GM18502 (cell line): ENCODE results near the gene B4GALNT4.
"Not testable (repeated sequence)": the region's sequence is repeated elsewhere in the genome, so short reads cannot be mapped to it uniquely, and the experiment has no call there.

ENCODE experiments used
- ATAC-seq: cut with Tn5 transposase; IDR thresholded peaks from one replicate; pipeline ENCODE4 v1.9.1; 2021; ENCODE audit warnings: mild to moderate bottlenecking; ENCODE audit not compliant: unreplicated experiment, poor library complexity

The B4GALNT4 gene

DNA sequence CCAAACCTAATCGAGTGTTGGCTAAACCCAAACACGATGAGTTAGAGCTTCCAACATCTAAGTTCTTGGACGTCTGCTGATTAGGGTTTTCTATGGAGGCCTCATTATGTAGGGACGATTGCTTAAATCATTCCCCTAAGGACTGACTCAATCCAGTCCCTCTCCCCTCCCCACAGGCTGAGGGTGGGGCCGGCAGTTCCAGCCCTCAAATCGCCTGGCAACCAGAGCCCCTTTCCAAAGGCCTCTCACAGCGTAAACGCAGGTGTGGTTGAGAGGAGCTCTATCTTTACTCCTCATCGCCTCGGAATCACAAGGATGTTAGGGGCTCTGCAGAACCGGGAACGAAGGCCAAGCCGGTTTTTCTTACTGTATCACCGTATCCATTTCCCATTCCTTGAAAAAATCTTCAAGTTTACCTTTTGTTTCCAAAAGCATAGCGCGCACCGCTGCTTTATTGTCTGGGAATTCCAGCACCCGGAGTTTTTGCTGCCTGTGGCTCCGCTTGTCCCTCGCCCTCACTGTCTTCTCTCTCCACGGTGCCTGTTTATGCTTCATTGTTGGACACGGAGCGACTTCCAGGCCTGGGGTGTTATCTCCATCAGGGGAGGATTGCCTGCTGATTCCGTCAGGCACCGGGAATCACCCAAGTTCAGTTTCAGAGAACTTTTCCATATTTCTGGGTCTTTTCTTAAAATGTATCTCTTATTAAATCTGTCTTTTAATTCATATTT is 34.9 kb upstream of the B4GALNT4 start:
- no peak for ATAC-seq

DNA sequence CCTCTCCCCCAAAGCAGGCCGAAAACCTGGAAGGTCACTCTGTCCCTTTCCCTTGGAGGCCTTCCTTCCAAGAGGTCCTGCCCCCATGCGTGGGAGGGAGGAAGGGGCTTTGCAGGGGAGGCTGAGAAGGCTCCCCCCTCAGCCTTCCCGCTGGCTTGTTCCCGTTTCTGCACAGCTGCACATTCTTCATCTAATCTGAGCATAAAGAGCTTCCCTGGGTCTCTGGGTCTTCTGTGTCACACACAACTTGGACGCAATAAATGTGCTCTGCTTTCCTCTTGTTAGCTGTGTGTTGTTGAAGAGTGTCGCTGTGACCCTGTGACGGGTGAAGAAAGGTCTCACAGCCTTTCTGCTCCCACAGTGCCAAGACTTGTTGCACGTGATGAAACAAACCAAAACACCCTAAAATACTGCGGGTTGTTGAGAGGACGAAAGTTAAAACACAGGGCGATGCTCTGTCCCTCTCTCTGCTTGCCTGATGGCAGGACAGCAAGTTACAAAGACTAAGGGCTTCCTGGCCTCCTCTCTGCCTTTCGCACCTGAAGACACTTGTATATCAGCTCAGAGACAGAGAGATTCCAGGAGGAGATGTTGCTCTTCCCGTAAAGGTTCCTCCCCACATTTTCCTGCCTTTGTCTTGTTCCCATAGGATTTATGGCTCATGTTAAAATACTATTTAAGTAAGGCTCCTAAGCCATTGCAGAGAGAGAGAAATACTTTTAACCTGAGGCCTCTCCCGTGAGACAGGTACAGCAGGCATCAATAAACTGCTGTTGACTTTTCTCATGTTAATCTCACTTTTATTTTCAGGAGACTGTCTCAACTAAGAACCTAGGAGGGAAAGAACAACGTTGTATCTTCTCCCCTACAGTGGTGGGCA is 33.3 kb upstream of the B4GALNT4 start:
- no peak for ATAC-seq

GRCh38 chr11:336659-337198 is 32.6 kb upstream of the B4GALNT4 start:
- no peak for ATAC-seq

GRCh38 chr11:337711-338110 is 31.6 kb upstream of the B4GALNT4 start:
- ATAC-seq, result no peak

DNA sequence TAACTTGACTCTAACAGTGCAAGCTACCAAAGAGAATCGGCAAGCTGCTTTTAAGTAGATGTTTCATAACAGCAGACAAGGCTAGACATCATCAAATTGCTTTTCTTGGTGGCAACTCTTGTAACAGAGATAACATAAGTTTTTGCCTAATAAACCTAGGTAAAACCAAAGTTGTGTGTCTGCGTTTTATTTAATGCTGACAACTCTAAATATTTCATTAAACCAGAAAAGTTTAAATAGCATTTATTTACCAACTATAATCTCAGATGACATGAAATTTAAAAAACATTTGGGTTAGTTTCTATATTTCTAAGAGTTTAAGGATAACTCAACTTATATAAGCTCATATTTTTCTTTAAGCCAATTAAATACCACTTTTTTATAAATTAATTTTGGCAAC is 29.3 kb upstream of the B4GALNT4 start:
- ATAC-seq, result no peak

DNA sequence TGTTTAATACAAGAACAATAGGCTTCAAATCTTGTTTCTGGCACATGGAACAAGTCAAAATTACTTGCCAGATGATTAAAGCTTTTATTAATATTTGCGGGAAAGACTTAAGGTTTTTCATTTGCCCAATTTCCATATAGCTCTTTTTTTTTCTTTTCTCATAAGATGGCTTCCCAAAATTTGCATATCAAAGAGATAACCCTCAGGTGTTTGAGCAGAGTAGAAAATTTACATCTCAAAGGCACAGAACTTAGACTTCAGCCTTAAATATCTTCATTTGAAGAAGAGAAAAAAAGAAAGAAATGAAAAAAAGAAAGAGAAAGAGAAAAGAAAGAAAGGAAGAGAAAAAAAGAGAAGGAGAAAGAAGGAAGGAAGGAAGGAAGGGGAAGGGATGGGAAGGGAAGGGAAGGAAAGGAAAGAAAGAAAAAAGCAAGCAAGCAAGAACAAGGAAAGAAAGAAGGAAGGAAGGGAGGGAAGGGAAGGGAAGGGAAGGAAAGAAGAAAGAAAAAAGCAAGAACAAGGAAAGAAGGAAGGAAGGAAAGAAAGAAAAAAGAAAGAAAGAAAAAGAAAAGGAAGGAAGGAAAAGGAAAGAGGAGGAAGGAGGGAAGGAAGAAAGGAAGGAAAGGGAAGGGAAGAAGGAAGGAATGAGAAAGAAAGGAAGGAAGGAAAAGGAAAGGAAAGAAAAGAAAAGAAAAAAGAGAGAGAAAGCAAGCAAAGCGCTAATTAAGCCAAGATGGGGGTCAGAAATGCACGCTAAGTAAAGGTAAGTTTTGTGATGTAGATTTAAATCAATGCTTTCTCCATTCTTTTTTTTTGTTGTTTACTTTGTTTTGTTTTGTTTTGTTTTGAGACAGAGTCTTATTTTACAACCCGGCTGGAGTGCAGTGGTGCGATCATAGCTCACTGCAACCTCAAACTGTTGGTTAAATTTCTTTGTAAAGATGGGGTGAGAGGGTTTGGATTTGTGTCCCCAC is 28.5 kb upstream of the B4GALNT4 start:
- ATAC-seq, result no peak

DNA sequence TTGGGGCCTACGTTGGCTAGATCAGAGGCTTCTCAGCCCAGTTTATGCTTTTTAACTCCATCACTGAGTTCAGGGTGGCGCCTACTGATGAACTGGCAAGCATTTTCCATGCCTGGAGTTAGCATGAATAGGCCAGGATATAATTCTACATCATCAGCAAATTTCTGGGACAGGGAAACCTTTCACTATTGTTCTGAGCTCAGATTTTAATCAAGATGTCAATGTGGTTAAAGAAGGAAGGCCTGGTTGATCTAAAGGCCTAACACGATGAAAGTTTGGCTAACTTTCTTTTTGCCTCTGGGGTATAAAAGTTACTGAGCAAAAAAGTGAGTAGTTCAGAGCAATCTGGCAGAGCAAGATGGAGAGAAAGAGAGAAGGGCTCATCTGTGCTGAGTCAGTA is 27.0 kb upstream of the B4GALNT4 start:
- no peak for ATAC-seq

GRCh38 chr11:344836-345578 is 24.3 kb upstream of the B4GALNT4 start:
- no peak for ATAC-seq

- ATAC-seq, result no peak
Measured at GRCh38 chr11:346529-346928, 22.8 kb upstream of the B4GALNT4 start.

- not testable (repeated sequence) for ATAC-seq
Measured at GRCh38 chr11:349270-349954, 19.9 kb upstream of the B4GALNT4 start.

GRCh38 chr11:350033-350722 is 19.1 kb upstream of the B4GALNT4 start:
- not testable (repeated sequence) for ATAC-seq

DNA sequence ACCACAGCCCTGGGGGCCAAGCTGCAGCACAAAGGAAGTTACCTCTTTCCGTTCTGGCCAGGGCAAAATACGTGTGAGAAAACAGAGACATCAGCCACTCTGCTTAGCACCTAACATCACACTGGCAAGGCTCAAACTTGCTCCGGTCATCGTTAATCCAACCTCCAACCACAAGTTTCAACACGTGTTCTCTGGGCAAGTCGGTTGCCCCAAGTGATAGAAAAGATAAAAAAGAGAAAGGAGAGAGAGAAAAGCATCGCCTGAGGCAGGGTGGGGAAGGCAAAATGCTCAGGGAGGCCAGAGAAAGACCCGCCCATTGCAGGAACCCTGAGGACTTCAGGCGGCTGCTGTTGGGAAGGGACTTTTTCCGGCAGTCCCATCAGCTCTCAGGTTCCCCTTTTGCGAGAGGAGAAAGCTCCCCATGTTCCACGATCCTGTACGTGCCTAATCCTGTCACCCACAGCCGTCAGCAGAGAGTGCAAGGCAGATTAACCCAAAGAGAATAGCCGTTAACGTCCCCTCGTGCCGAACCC is 18.5 kb upstream of the B4GALNT4 start:
- ATAC-seq, result no peak

DNA sequence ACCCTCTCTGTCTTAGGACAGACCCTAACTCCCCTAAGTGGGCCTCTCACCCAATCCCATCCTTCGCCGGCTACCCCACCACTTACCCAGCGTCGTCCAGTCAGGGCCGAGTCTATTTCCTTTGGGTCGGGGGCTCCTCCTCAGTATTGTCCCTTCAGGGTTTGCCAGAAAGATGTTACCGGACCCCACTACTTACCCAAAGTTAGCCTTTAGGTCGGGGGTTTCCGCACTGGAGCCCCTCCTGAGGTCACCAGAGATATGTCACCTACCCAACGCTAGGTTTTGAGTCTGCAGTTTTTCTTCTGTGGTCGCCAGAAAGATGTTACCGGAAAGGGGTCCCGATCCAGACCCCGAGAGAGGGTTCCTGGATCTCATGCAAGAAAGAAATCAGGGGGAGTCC is 17.9 kb upstream of the B4GALNT4 start:
- ATAC-seq, result no peak

- no peak for ATAC-seq
Measured at GRCh38 chr11:352456-353031, 16.8 kb upstream of the B4GALNT4 start.

DNA sequence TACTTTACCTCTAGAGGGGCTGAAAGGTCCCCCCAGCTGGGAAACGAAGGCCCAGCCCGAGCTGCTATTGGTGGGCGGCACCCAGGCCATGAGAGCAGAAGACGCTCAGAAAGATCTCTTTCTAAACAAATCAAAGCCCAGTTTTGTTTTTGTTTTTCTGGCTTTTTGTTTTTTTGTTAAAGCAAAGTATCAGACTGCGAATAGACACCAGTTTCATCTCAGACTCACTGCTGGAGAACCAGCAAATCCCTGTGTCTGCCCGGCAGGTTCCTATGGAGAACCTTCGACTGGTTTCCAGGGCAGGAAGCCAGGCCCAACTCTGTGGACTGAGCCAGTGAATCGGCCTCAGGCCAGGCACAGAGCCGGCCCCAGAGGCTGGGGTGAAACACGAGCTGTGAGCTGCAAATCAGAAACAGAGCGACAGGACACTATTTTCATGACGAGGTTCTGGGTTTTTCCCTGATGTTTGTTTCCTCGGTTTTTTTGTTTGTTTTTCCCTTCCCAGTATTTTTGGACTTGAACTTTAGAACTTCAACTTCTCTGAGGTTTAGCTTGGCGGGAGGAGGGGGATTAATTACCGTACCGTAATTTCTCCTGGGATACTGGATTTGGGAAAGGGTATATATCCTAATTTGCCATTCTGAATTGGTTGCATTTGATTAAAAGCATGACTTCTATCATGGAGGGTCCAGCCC is 16.0 kb upstream of the B4GALNT4 start:
- ATAC-seq, result no peak

GRCh38 chr11:355581-356458 is 13.5 kb upstream of the B4GALNT4 start:
- ATAC-seq, result peak; percentile 70
